Stimulated activated CD8-positive, alpha-beta memory T cell treated with anti-CD3 and anti-CD28 coated beads, Interleukin-12 subunit alpha, Interleukin-12 subunit beta, amount 100 ng/mL, for 4 hours (primary cell): ENCODE data around the gene RYR2.
"Not testable (repeated sequence)": the region's sequence is repeated elsewhere in the genome, so short reads cannot be mapped to it uniquely, and the experiment has no call there.

Experiments
- DNase-seq: peaks from one replicate; pipeline ENCODE4 v3.0.0-alpha.2; 2020; ENCODE audit warnings: low read depth

Gene RYR2

DNA sequence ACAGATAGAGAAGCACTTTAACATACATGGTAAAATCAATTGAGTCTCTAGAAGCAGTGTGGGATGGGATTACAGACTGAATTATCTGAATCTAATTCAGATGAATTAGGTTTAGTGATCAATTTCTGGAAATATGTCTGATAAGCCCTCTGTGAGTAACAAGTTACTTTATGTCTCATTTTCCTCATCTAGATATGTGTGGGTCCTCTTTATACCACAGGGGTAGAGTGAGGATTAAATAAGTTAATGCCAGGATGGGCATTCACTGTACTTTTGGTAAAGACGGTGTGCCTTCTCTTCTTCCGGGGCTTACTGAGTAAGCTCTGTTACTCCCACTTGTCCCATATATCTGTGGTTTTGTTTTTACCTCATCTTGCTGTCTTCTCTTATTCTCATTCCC is 225.8 kb downstream of the RYR2 start:
- DNase-seq = no peak

DNA sequence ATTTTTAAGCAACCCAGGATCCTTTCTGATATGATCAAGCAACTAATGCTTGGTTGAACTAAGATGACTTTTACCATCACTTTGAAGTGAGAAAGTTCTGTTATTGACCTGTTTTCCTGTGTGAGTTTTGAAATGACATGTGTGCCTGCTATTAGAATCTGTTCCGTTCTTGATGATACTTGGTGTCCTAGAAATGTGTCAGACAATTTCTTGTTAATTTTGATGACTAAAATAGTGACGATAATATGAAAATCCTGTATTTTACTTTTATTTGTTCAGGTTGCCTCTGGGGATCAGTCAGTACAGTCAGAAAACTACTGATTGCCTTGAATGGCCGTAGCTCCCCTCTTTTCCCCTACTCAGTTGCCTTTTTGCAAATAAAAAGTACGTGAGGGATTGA is 228.0 kb downstream of the RYR2 start:
- no peak for DNase-seq

DNA sequence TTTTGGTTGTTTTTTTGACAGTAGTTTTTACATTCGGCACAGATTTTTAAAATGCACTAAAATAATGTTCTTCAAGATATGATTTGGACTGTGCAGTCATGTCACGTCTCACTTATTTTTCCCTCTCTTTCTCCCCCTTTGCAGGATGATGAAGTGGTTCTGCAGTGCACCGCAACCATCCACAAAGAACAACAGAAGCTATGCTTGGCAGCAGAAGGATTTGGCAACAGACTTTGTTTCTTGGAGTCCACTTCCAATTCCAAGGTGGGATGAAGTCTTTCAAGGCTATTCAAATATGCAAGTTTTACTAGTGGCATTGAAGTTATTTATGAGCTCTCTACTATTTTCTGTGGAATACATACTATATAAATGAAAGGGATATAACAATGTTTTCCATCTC is 228.4 kb downstream of the RYR2 start:
- DNase-seq = no peak

DNA sequence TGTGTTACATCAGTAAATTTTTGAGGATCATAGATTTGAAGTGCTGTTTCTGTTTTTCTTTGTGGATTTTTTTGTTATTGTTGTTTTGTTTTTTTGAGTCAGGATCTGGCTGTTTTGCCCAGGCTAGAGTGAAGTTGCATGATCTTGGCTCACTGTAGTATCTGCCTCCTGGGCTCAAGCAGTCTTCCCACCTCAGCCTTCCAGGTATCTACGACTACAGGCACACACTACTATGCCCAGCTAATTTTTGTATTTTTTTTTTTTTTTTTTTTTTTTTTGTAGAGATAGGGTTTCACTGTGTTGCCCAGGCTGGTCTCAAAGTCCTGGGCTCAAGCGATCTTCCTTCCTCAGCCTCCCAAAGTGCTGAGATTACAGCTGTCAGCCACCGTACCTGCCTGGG is 236.0 kb downstream of the RYR2 start:
- DNase-seq = not testable (repeated sequence)

DNA sequence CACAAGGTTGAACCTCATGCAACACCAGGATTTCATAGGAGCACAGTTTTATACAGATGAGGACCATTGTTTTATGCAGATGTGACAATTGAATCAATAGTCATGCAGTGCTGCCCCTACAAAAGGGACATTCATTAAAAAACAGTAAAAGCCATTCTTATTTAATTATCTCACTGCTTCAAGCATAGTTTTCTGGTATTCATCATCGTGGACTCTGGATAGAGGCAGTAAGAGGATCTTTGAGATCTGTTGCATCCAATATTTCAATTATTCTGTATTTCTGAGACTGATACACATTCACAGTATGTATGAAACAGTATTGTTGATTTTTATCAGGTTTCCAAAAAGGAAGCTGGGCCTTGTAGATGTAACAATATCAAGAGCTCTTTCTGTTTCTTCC is 237.6 kb downstream of the RYR2 start:
- DNase-seq = no peak

DNA sequence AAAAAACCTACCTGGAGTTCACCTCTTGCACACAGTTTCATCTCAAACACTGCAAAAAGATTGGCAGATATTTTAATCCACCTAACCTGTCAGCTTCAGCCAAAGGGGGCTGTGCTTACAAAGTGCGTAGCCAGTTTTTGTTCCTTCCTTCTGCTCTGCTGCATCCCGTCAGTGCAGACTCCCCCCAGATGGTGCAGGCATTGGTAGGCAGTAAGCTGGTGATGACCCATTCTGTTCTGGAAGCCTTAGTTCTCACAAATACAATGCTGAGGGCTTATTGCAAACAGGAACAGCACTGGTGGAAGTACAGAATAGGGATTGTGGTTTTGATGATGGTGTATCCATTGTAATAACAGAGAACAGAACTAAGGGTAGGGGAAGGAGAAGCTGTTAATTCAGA is 239.5 kb downstream of the RYR2 start:
- no peak for DNase-seq

DNA sequence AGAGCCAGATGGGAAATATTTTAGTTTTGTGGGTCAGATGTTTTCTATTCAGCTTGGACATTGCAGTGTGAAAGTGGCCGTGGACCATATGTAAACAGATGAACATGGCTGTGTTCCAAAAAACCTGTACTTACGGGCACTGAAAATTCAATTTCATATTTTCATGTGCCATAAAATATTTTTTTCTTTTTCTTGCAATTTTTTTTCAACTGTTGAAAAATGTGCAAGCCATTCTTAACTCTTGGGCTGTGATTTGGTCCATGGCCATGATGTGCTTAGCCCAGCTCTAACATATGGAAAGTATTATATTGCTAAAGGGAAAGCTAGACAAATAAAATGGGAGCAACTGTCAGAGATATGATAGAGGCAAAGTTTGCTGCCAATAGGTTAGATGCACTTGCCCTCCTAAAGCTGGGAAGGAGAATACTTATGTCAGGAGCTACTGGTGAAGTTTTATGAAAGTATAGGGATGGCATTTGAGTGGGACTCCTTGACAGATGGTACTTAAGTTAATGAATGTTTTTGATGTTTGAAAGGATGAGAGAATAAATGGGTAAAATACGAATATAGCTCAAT is 240.3 kb downstream of the RYR2 start:
- no peak for DNase-seq

DNA sequence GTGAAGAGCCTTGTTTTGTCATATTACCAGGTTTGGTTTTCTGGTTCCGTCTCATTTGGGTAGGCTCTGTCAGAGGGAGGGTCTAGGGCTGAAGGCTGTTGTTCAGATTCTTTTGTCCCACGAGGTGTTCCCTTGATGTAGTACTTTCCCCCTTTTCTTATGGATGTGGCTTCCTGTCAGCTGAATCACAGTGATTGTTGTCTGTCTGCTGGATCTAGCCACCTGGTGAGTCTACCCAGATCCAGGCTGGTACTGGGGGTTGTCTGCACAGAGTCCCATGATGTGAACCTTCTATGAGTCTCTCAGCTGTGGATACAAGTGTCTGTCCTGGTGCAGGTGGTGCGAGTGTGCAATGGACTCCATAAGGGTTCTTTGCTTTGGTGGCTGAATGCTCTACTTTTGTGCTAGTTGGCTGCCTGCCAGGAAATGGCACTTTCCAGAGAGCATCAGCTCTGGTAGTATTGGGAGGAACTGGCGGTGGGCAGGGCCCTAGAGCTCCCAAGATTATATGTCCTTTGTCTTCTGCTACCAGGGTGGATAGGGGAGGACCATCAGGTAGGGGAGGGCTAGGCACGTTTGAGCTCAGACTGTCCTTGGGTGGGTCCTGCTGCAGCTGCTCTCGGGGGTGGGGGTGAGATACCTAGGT is 246.0 kb downstream of the RYR2 start:
- no peak for DNase-seq

DNA sequence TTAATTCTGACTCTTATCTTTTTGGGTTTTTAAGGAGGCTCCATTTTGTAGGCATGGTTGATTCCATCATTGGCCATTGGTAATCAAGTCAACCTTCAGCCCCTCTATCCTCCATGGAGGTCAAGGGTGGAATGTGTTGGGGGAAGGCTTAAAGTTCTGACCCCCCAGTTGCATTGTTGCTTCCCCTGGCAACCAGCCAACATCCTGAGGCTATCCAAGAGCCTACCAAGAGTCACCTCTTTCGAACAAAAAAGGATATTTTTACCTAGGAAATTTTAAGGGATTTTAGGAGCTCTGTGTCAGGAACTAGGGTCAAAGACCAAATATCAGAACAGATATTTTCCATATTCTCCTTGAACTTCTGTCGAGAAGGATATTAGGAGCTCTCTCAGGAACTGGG is 251.8 kb downstream of the RYR2 start:
- DNase-seq = no peak

DNA sequence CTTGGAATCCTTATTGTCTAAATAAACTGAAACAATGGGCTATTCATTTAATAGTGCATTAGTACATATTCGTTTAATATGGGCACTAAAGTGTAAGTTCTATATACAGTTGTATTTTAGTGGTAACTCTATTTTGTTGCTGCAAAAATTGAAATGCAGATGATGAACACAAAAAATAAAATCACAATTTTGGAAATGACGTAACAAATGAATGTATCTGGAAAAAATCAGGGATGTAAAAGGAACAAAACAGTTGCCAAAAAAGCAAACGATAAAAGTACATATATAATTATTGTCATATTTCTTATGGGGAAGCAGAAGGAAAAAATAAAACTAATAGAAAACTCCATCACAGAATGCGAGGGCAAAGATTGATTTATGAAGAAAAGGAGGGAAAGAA is 254.9 kb downstream of the RYR2 start:
- DNase-seq = no peak

DNA sequence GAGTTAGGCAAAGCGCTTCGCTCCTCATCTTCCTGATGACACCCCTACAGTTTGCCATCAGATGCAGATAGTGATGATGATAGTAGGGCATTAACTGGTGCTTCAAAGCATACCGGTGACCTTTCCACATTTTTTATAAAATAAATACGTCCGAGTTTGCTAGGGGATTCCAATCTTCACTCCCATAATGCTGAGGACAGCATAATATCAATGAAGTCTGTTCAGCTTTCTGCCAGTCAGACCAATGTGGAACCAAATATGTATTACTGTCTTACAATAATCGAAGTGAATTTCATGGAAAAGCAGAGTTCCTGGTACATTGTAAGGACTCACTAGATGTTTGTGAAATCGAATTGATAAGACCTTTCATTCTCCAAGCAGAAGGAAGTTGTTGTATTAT is 258.7 kb downstream of the RYR2 start:
- no peak for DNase-seq

DNA sequence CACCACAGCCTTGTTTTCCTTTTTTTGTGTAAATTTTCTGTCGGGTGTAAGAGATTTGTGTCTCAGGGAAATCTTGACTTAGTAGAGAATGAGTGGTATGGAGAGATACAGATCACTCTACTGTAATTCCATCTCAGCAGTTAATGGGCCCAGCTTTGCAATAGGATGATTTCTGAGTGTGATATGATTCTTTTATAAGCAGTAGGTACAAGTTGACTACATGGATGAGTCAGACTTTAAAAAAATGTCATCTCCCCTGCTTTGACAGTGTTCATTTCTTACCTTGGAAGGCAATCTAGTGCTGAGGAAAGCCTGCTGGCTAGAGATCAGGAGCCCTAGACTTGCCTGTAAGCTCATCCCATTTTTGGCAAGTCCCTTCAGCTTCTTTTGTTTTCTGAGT is 261.9 kb downstream of the RYR2 start:
- no peak for DNase-seq

DNA sequence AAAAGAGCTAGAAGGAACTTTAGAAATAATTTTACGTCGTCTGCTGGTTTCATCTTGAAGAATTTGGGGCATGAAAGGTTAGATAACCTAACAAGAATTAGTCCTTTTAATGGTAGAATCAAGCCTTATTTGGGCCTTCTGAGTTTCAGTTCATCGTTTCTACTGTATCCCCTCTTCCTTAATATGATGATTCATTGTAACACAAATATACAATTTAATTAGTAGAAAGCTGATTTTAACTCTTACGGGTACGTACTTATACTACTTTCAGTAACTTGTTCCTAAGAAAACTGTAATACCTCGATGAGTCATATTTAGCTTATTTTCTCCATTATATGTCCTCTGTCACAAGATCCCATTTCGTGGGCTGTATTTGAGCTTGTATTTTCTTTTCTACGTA is 264.7 kb downstream of the RYR2 start:
- DNase-seq = no peak

DNA sequence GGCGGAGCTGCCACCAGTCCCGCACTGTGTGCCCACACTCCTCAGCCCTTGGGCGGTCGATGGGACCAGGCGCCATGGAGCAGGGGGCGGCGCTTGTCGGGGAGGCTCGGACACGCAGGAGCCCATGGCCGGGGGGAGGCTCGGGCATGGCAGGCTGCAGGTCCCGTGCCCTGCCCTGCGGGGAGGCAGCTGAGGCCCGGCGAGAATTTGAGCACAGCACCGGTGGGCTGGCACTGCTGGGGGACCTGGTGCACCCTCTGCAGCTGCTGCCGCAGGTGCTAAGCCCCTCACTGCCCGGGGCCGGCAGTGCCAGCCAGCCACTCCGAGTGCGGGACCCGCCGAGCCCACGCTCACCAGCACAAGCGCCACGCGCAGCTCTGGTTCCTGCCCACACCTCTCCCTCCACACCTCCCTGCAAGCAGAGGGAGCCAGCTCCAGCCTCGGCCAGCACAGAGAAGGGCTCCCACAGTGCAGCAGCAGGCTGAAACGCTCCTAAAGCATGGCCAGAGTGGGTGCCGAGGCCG is 267.7 kb downstream of the RYR2 start:
- DNase-seq = no peak

DNA sequence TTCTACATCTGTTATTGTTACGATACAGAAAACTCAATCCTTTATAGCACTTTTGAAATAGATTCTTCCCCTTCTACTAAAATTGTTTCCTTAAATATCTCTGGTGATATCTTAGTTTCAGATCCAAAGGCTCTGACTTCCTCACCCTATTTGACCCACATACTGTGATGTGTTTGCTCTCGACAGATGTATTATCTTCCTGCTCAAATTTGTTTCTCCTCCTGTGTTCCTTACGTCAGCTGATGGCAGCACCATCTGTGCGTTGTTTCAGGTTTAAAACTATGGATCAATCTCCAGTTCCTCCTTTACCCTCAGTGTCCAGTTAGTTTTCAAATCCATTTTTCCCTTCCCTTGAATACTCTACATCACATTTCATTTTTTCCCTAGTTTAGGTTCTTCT is 274.4 kb downstream of the RYR2 start:
- no peak for DNase-seq

DNA sequence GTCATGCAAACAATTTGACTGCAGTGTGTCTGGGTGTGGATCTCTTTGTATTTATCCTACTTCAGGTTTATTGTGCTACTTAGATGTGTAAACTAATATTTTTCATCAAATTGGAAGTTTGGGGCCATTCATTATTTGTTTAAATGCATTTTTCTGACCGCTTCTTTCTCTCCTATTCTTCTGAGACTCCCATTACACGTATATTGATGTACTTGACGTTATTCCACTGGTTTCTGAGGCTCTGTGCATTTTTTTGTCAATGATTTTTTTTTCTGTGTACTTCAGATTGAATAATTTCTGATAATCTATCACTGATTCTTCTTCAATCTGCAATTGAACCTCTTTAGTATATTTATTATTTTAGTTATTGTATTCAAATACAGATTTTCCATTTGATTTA is 276.8 kb downstream of the RYR2 start:
- no peak for DNase-seq

DNA sequence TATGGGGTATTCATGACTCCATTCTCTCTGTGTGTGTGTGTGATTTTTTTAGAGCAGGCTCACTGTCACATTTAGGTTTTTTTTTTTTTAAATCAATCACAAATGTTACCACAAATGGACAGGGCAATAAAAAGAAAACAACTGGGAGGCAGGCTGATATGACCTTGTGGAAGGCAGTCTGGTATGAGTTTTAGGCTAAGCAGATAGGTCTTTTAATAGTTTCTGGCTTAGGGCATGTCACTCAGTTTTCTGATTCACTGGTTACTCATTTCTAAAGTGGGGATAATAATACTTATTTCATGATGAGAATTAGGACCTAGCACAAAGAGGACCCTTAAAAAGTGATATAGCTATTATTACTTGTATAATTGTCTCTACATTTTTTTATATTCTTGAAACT is 278.9 kb downstream of the RYR2 start:
- no peak for DNase-seq

DNA sequence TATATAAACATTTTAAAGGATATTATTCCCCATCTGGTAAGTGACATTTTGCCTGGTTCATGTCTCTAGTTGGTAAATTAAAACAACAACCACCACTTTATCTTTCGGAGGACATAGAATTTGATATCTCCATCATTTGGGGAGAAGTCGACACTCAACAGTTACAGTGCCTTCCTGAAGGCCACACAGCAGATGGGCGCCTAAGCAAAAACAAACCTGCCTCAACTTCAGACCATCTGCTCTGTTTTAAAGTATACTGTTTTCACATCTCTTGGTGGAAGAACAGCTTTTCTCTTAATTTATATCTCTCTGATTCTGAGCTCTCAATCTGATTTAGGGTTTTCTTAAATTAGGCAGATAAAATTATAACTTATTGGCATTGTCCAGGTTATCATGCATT is 282.2 kb downstream of the RYR2 start:
- no peak for DNase-seq

DNA sequence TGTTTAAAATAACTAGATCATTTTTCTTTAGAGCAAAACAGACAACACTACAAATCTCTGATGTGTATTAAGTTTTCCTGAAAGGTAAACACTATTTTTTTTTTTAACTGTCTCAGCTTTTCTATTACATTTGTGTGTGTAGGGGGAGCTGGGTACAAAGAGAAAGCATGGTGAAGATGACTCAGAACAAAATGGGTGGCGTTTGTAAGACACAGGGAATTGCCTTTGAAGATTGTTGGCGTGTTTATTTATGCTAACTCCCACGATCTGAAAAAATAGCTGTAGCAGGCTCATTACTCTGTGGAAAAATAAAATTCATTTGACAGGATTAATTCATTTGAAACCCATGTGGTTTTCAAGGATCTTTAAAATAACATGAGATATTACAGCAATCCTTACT is 285.1 kb downstream of the RYR2 start:
- DNase-seq = no peak

DNA sequence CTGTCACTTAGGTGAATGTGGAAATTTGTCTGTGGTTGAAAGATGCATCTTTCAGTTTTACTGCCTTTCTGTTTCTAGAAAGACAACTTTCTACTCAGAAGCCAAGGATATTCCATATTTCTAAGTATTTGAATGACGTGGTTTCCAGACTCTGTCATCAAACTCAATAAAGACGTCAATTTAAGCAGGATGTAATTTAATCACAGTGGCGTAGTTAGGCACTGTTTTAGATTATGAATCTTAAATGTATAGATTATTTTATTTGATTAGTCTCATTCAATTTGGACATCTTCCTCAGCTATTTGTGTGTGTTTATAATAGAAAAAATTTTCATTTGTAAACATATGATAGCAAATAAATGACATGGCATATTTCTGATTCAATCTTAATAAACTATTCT is 298.9 kb downstream of the RYR2 start:
- DNase-seq = no peak

DNA sequence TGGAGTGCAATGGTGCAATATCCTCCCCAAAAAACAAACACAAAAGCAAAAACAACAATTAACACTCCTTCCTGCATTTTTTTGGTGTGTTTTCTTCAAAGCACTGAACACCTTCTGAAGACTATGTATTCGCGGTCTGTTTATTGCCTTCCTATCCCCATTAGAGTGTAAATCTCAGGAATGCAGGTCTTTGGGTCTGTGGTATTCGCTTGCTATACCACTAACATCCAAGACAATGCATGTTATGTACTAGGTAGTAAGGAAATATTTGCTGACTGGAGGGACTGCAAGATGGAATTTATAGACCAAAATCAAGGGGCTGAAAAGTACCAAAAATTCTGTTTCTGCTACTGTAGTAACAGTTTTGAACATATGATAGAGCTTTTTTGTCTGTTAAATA is 299.4 kb downstream of the RYR2 start:
- DNase-seq = no peak

DNA sequence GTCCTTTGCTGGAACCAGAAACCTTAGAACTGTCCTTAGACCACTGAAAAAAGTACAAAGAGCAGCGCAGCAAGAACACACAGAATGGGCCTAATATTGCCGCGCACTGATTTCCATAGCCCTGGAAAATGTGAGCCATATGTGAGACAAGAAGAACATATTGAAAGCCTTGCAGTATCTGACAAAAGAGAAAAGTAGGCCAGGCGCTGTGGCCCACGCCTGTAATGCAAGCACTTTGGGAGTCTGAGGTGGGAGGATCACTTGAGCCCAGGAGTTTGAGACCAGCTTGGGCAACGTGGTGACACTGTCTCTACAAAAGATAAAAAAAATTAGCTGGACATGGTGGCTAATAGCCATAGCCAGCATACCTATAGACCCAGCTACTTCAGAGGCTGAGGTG is 300.7 kb downstream of the RYR2 start:
- no peak for DNase-seq

DNA sequence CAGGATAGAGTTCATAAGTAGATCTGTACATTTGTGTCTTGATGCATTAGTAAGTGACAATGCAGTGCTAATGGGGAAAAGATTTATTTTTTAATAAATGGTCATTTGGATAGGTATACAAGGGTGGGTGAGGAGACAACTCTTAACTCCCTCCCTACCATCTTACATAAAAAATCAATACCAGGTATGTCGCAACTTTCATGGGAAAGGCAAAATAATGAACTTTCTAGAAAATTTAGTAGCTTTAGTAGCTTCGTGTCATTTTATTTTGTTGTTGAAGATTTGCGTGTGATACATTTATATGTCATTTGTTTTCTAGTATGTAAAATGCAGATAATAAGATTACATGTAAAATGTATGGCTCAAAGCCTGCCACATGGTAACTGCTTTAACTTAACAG is 310.8 kb downstream of the RYR2 start:
- DNase-seq = no peak

DNA sequence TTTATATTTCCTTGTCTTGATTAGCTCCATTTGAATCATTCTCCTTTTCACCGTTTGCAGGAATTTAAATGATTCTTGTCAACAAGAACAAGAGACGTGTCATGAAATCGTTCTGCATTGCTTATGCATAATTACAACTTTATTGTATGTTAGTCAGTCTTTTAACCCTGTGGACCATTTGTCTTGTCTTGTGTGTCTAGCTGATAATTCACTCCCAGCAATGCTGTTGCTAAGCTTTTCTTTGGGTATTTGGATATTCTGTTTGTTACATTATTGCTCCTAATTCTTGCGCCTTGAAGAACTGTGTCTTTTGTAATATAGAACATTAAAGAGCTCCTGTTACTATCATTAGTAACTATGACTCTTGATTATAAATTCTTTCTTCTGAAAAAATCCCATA is 311.9 kb downstream of the RYR2 start:
- DNase-seq = no peak
